ENCODE data around the gene F5. TPM values are rescaled to one million over a fixed set of nuclear protein-coding genes. Genes with fewer than 3 reads are reported as not detected.

Gene F5
- total and polyA plus RNA-seq, 2 experiments from 2014 or later = 0.16 TPM; not detected in 1

DNA sequence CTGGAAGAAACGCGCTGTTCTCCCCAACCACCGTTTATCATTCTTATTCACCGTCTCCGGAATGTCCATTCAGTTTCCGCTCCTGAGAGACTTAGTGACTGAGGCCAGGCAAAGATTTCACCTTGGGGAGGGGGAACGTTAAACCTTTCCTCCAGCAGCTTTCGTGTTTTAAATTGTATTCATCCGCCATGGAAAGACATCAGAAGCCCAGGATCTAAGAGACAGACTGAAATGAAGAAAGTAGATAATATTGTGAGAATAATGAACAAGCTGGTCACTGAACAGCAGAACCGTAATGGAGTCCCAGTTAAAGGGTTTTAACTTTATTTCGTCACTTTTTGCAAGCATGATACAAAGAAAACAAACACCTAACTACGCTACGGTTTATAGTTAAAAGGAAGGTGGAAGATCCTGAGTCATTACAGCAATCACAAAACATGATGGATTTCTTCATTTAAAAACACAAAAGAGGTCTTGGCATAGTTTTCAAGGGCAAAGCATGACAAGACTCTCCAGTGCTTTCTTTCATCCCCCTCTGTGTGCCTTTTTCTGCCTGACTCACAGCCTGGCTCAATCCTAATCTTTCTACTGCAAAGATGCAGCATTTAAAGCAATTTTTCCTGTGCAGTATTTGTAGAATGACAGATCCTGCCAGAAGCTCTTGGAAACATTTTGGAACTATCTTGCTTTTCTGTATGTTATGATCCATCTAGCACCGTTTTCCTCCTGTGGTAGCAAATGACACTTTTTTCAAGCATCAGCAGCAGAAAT lies 99.8 kb downstream of the F5 start:
- H3K4me2 ChIP-seq = peak overlapping the region; percentile 91
- TF ChIP-seq ZNF114 (CRISPR knock-in tag; IDR thresholded peaks at IDR 0.05) (no peak), STAT1 (IDR thresholded peaks at IDR 0.05; ENCODE audit: unreplicated experiment) (no peak), EZH2phosphoT487 (IDR thresholded peaks at IDR 0.05; ENCODE audit: unreplicated experiment) (no peak), ZNF331 (CRISPR knock-in tag; IDR thresholded peaks at IDR 0.05; ENCODE audit: low read depth) (no peak), JUNB (IDR thresholded peaks at IDR 0.05; ENCODE audit: unreplicated experiment) (no peak), NANOG (IDR thresholded peaks at IDR 0.05; ENCODE audit: borderline replicate concordance) (no peak), CREB1 (CRISPR knock-in tag; IDR thresholded peaks at IDR 0.05; ENCODE audit: low read depth) (no peak), EZH2 (IDR thresholded peaks at IDR 0.05; ENCODE audit: low read depth, unreplicated experiment) (no peak)
- TF ChIP-seq, protein P1, sequence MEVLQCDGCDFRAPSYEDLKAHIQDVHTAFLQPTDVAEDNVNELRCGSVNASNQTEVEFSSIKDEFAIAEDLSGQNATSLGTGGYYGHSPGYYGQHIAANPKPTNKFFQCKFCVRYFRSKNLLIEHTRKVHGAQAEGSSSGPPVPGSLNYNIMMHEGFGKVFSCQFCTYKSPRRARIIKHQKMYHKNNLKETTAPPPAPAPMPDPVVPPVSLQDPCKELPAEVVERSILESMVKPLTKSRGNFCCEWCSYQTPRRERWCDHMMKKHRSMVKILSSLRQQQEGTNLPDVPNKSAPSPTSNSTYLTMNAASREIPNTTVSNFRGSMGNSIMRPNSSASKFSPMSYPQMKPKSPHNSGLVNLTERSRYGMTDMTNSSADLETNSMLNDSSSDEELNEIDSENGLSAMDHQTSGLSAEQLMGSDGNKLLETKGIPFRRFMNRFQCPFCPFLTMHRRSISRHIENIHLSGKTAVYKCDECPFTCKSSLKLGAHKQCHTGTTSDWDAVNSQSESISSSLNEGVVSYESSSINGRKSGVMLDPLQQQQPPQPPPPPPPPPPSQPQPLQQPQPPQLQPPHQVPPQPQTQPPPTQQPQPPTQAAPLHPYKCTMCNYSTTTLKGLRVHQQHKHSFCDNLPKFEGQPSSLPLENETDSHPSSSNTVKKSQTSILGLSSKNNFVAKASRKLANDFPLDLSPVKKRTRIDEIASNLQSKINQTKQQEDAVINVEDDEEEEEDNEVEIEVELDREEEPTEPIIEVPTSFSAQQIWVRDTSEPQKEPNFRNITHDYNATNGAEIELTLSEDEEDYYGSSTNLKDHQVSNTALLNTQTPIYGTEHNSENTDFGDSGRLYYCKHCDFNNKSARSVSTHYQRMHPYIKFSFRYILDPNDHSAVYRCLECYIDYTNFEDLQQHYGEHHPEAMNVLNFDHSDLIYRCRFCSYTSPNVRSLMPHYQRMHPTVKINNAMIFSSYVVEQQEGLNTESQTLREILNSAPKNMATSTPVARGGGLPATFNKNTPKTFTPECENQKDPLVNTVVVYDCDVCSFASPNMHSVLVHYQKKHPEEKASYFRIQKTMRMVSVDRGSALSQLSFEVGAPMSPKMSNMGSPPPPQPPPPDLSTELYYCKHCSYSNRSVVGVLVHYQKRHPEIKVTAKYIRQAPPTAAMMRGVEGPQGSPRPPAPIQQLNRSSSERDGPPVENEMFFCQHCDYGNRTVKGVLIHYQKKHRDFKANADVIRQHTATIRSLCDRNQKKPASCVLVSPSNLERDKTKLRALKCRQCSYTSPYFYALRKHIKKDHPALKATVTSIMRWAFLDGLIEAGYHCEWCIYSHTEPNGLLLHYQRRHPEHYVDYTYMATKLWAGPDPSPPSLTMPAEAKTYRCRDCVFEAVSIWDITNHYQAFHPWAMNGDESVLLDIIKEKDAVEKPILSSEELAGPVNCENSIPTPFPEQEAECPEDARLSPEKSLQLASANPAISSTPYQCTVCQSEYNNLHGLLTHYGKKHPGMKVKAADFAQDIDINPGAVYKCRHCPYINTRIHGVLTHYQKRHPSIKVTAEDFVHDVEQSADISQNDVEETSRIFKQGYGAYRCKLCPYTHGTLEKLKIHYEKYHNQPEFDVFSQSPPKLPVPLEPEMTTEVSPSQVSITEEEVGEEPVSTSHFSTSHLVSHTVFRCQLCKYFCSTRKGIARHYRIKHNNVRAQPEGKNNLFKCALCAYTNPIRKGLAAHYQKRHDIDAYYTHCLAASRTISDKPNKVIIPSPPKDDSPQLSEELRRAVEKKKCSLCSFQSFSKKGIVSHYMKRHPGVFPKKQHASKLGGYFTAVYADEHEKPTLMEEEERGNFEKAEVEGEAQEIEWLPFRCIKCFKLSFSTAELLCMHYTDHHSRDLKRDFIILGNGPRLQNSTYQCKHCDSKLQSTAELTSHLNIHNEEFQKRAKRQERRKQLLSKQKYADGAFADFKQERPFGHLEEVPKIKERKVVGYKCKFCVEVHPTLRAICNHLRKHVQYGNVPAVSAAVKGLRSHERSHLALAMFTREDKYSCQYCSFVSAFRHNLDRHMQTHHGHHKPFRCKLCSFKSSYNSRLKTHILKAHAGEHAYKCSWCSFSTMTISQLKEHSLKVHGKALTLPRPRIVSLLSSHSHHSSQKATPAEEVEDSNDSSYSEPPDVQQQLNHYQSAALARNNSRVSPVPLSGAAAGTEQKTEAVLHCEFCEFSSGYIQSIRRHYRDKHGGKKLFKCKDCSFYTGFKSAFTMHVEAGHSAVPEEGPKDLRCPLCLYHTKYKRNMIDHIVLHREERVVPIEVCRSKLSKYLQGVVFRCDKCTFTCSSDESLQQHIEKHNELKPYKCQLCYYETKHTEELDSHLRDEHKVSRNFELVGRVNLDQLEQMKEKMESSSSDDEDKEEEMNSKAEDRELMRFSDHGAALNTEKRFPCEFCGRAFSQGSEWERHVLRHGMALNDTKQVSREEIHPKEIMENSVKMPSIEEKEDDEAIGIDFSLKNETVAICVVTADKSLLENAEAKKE (CRISPR knock-in tag; IDR thresholded peaks at IDR 0.05) = no peak
- TF ChIP-seq, protein P2, sequence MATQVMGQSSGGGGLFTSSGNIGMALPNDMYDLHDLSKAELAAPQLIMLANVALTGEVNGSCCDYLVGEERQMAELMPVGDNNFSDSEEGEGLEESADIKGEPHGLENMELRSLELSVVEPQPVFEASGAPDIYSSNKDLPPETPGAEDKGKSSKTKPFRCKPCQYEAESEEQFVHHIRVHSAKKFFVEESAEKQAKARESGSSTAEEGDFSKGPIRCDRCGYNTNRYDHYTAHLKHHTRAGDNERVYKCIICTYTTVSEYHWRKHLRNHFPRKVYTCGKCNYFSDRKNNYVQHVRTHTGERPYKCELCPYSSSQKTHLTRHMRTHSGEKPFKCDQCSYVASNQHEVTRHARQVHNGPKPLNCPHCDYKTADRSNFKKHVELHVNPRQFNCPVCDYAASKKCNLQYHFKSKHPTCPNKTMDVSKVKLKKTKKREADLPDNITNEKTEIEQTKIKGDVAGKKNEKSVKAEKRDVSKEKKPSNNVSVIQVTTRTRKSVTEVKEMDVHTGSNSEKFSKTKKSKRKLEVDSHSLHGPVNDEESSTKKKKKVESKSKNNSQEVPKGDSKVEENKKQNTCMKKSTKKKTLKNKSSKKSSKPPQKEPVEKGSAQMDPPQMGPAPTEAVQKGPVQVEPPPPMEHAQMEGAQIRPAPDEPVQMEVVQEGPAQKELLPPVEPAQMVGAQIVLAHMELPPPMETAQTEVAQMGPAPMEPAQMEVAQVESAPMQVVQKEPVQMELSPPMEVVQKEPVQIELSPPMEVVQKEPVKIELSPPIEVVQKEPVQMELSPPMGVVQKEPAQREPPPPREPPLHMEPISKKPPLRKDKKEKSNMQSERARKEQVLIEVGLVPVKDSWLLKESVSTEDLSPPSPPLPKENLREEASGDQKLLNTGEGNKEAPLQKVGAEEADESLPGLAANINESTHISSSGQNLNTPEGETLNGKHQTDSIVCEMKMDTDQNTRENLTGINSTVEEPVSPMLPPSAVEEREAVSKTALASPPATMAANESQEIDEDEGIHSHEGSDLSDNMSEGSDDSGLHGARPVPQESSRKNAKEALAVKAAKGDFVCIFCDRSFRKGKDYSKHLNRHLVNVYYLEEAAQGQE (IDR thresholded peaks at IDR 0.05; ENCODE audit: unreplicated experiment) = no peak
- TF ChIP-seq, protein P3, sequence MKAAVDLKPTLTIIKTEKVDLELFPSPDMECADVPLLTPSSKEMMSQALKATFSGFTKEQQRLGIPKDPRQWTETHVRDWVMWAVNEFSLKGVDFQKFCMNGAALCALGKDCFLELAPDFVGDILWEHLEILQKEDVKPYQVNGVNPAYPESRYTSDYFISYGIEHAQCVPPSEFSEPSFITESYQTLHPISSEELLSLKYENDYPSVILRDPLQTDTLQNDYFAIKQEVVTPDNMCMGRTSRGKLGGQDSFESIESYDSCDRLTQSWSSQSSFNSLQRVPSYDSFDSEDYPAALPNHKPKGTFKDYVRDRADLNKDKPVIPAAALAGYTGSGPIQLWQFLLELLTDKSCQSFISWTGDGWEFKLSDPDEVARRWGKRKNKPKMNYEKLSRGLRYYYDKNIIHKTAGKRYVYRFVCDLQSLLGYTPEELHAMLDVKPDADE (IDR thresholded peaks at IDR 0.05) = no peak; the same call in 1 of the 2 replicates
- peak overlapping the region; percentile 86 for H3K4me3 Mint-ChIP-seq
- H3K79me2 ChIP-seq (replicated peaks; ENCODE audit: insufficient read depth) = peaks cover 38% of the 10 kb centered on the region
- H3K27me3 ChIP-seq (ENCODE audit: insufficient read depth) = no peaks in the 10 kb centered on the region
- no peaks in the 10 kb centered on the region for H3K36me3 Mint-ChIP-seq (ENCODE audit: low read depth)
- peak overlapping the region; percentile 78 for H2AFZ ChIP-seq
- peak overlapping the region; percentile 94 for H3K27ac ChIP-seq (ENCODE audit: low read depth)
- H3K9me3 Mint-ChIP-seq = no peaks in the 10 kb centered on the region
- no peaks in the 10 kb centered on the region for H3K36me3 ChIP-seq (ENCODE audit: insufficient read depth)
- peaks cover 2% of the 10 kb centered on the region for H3K27me3 Mint-ChIP-seq (ENCODE audit: insufficient read depth, low read depth, poor library complexity)
- H3K27ac Mint-ChIP-seq = peak overlapping the region; percentile 97
- ATAC-seq = no peak
- DNase-seq (ENCODE audit: low spot score) = no peak
- H3K4me3 ChIP-seq = peak overlapping the region; percentile 73
- H3K4me1 Mint-ChIP-seq = peaks cover 51% of the 10 kb centered on the region
- peaks cover 39% of the 10 kb centered on the region for H3K4me1 ChIP-seq (ENCODE audit: insufficient read depth)
- no peaks in the 10 kb centered on the region for H3K9me2 ChIP-seq (ENCODE audit: insufficient read depth)
- H3F3A ChIP-seq (replicated peaks; ENCODE audit: low read depth) = no peaks in the 10 kb centered on the region; the same call in 1 of the 2 replicates
- peaks cover 7% of the 10 kb centered on the region; the same call in 1 of the 2 replicates for H4K20me1 ChIP-seq (replicated peaks; ENCODE audit: insufficient read depth)
